Hepatocyte (in vitro differentiated cells): ENCODE data around the gene FCHSD2. TPM values are rescaled to one million over a fixed set of nuclear protein-coding genes. Genes with fewer than 3 reads are reported as not detected.

Experiments used
- DNase-seq: peaks from one replicate; pipeline ENCODE4 v3.0.0-alpha.2; 2016; ENCODE audit warnings: low spot score
- H2AFZ ChIP-seq: fragments of 200-600 bp; sonication (generic); 2 replicates; pipeline ENCODE4 v1.6.0; 2016; ENCODE audit warnings: antibody characterized with exemption, mild to moderate bottlenecking
- H3K27ac ChIP-seq: fragments of 200-600 bp; sonication (generic); 2 replicates; pipeline ENCODE4 v1.5.1; 2016; ENCODE audit warnings: mild to moderate bottlenecking
- H3K27me3 ChIP-seq: fragments of 200-600 bp; sonication (generic); 2 replicates; pipeline ENCODE4 v1.6.1; 2016
- H3K36me3 ChIP-seq: fragments of 200-600 bp; sonication (generic); replicated peaks from 2 replicates; pipeline ENCODE4 v1.5.1; 2016; ENCODE audit warnings: low read depth; ENCODE audit not compliant: insufficient read depth
- H3K4me1 ChIP-seq: fragments of 200-600 bp; sonication (generic); 2 replicates; pipeline ENCODE4 v1.5.1; 2016; ENCODE audit warnings: mild to moderate bottlenecking, moderate library complexity; ENCODE audit not compliant: insufficient read depth
- H3K4me2 ChIP-seq: fragments of 200-600 bp; sonication (generic); 2 replicates; pipeline ENCODE4 v1.6.0; 2016
- H3K4me3 ChIP-seq: fragments of 200-600 bp; sonication (generic); 2 replicates; pipeline ENCODE4 v1.5.1; 2016; ENCODE audit warnings: mild to moderate bottlenecking
- H3K79me2 ChIP-seq: fragments of 200-600 bp; sonication (generic); 2 replicates; pipeline ENCODE4 v1.6.0; 2017; ENCODE audit warnings: mild to moderate bottlenecking
- H3K9me2 ChIP-seq: fragments of 200-600 bp; sonication (generic); replicated peaks from 2 replicates; pipeline ENCODE4 v1.6.0; 2017; ENCODE audit warnings: mild to moderate bottlenecking; ENCODE audit not compliant: insufficient read depth
- H3K9me3 ChIP-seq: fragments of 200-600 bp; sonication (generic); 2 replicates; pipeline ENCODE4 v1.5.1; 2016; ENCODE audit warnings: low read depth, mild to moderate bottlenecking
- H4K20me1 ChIP-seq: fragments of 200-600 bp; sonication (generic); 2 replicates; pipeline ENCODE4 v1.6.0; 2016; ENCODE audit warnings: mild to moderate bottlenecking; ENCODE audit not compliant: insufficient read depth, poor library complexity, severe bottlenecking
- EZH2 ChIP-seq: fragments of 200-600 bp; sonication (generic); IDR thresholded peaks from 2 replicates; pipeline ENCODE4 v1.6.1; 2016; ENCODE audit warnings: antibody characterized with exemption, mild to moderate bottlenecking, borderline replicate concordance
- EZH2phosphoT487 ChIP-seq: fragments of 200-600 bp; sonication (generic); IDR thresholded peaks from one replicate; pipeline ENCODE4 v1.6.1; 2018; ENCODE audit warnings: antibody characterized with exemption, mild to moderate bottlenecking, low read depth, moderate library complexity; ENCODE audit not compliant: unreplicated experiment, severe bottlenecking
- WGBS: methylation state at CpG from one replicate; pipeline ENCODE4 v1.1.6; 2016; ENCODE audit warnings: low lambda C conversion rate; ENCODE audit errors: missing lambda C conversion rate; 5-methylcytosine and 5-hydroxymethylcytosine counted together
- polyA plus RNA-seq: library from polyadenylated mRNA; unstranded; fragments of >200 nt; fragmentation: Nextera tagmentation; extraction: Ambion mirVana; gene quantifications from 2 replicates; pipeline ENCODE4 v1.2.1, GENCODE V29; 2016
- total RNA-seq: library from RNA; depleted of rRNA; stranded (reverse); fragments of >200 nt; gene quantifications from 2 replicates; pipeline ENCODE4 v1.2.3, GENCODE V29; 2014
- TF ChIP-seq, protein P1 (sequence below): fragments of 200-600 bp; sonication (generic); IDR thresholded peaks from 2 replicates; pipeline ENCODE4 v1.5.1; 2016; ENCODE audit warnings: antibody characterized with exemption, mild to moderate bottlenecking; ENCODE audit not compliant: poor library complexity

Gene FCHSD2
- total and polyA plus RNA-seq, 2 experiments from 2014 or later: 9.1 to 13.1 TPM

DNA sequence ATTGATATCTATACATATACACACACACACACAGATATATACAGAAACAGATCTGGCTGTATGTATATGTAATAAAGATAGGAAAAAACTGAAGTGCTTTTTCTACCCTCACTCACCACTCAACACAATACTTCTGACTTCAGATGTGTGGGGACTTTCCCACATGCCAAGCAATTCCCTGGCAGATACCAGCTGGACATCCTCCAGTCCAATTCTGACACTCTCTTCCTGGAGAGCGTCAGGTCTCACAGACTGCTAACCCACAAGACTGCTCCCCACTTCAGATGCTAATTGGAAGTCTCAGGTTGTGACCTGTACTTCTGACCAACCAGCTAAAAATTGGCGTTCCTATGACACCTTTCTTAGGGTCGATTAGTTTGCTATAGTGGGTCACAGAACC, 187.3 kb downstream of the FCHSD2 start:
- Histone ChIP-seq H3K4me3 (no peak overlapping the region), H3K27ac (no peak overlapping the region), H3K9me3 (no peaks in the 10 kb centered on the region), H3K27me3 (no peaks in the 10 kb centered on the region), H4K20me1 (no peaks in the 10 kb centered on the region), H3K36me3 (no peaks in the 10 kb centered on the region), H3K9me2 (no peaks in the 10 kb centered on the region), H2AFZ (no peak overlapping the region), H3K79me2 (no peaks in the 10 kb centered on the region), H3K4me1 (no peaks in the 10 kb centered on the region), H3K4me2 (no peak overlapping the region)
- no peak for TF ChIP-seq EZH2
- TF ChIP-seq, protein P1, sequence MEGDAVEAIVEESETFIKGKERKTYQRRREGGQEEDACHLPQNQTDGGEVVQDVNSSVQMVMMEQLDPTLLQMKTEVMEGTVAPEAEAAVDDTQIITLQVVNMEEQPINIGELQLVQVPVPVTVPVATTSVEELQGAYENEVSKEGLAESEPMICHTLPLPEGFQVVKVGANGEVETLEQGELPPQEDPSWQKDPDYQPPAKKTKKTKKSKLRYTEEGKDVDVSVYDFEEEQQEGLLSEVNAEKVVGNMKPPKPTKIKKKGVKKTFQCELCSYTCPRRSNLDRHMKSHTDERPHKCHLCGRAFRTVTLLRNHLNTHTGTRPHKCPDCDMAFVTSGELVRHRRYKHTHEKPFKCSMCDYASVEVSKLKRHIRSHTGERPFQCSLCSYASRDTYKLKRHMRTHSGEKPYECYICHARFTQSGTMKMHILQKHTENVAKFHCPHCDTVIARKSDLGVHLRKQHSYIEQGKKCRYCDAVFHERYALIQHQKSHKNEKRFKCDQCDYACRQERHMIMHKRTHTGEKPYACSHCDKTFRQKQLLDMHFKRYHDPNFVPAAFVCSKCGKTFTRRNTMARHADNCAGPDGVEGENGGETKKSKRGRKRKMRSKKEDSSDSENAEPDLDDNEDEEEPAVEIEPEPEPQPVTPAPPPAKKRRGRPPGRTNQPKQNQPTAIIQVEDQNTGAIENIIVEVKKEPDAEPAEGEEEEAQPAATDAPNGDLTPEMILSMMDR: no peak
- no peak for TF ChIP-seq EZH2phosphoT487
- DNase-seq: no peak
- 91% methylated on average over 3 of the region's 3 CpGs for WGBS

DNA sequence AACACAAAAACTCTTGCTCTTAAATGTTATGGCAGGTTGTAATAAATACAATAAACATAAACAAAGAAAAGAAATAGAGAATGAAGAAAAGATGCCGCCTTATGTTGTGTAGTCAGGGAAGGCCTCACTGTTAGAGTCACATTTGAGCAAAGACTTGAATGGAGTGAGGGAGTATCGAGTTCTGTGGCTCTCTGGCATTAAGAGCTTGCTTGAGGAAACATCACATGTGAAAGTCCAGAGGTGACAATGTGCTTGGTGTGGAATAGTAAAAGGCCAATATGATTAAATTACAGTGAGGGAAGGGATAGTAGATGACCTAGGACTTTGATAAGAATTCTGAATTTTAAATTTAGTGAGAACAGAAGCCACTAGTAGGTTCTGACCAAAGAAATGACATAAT, 188.5 kb downstream of the FCHSD2 start:
- Histone ChIP-seq H3K4me1 (no peaks in the 10 kb centered on the region), H3K9me3 (no peaks in the 10 kb centered on the region), H2AFZ (no peak overlapping the region), H3K79me2 (no peaks in the 10 kb centered on the region), H4K20me1 (no peaks in the 10 kb centered on the region), H3K27me3 (no peaks in the 10 kb centered on the region), H3K36me3 (no peaks in the 10 kb centered on the region), H3K27ac (no peak overlapping the region), H3K9me2 (no peaks in the 10 kb centered on the region), H3K4me3 (no peak overlapping the region), H3K4me2 (no peak overlapping the region)
- WGBS: 91% methylated on average over 2 of the region's 2 CpGs
- TF ChIP-seq EZH2: no peak
- TF ChIP-seq, protein P1: no peak
- TF ChIP-seq EZH2phosphoT487: no peak
- no peak for DNase-seq

DNA sequence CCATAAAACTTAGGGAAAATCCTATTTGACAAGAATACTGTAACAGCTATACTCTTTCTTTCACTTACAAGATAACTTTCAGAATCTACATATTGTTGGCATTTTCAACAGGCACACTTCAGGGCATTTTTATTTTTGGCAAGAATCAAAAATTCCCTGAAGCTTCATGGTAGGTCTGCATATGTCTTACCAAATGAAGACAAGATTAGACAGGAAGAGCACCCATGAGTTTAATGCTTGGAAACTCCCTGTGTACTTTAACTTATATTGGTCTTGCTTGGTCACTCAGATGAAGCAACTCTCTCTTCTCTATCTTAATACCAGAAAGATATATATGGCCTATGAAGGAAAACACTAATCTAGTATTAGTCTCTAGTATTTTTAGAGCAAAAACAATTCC, 190.2 kb downstream of the FCHSD2 start:
- Histone ChIP-seq H3K4me1 (no peaks in the 10 kb centered on the region), H3K27me3 (no peaks in the 10 kb centered on the region), H4K20me1 (no peaks in the 10 kb centered on the region), H3K9me3 (no peaks in the 10 kb centered on the region), H3K4me2 (no peak overlapping the region), H3K4me3 (no peak overlapping the region), H3K79me2 (no peaks in the 10 kb centered on the region), H2AFZ (no peak overlapping the region), H3K27ac (no peak overlapping the region), H3K36me3 (no peaks in the 10 kb centered on the region), H3K9me2 (no peaks in the 10 kb centered on the region)
- no peak for DNase-seq
- TF ChIP-seq, protein P1: no peak
- TF ChIP-seq EZH2phosphoT487 (no peak), EZH2 (no peak)

DNA sequence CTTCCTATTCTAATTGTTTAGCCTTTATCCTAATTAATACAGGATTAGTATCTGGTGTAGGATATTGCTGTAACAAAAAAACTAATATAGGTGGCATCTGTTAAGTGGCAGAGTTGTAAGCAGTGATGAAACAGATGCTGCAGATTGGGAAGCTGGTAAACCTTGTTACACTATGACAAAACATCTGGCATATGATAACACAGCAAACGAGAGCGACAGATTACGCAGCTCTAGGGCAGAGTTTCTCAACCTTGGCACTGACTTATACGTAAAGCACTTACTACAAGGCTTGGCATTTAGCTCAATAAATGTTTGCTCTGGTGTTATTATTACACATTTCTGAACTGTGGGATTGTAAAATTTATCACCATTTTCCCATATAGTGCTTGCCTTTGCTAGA, 190.9 kb downstream of the FCHSD2 start:
- H3K4me1 ChIP-seq: no peaks in the 10 kb centered on the region
- no peak overlapping the region for H3K4me3 ChIP-seq
- no peak overlapping the region for H3K4me2 ChIP-seq
- no peak overlapping the region for H2AFZ ChIP-seq
- H3K36me3 ChIP-seq: no peaks in the 10 kb centered on the region
- H3K9me2 ChIP-seq: no peaks in the 10 kb centered on the region
- WGBS: 77% methylated on average over 4 of the region's 4 CpGs
- H3K79me2 ChIP-seq: no peaks in the 10 kb centered on the region
- H4K20me1 ChIP-seq: no peaks in the 10 kb centered on the region
- no peak for DNase-seq
- no peaks in the 10 kb centered on the region for H3K9me3 ChIP-seq
- no peak for TF ChIP-seq EZH2
- no peak for TF ChIP-seq EZH2phosphoT487
- TF ChIP-seq, protein P1: no peak
- no peaks in the 10 kb centered on the region for H3K27me3 ChIP-seq
- no peak overlapping the region for H3K27ac ChIP-seq
